ENCODE results near the gene MRPL44.

The MRPL44 gene

DNA sequence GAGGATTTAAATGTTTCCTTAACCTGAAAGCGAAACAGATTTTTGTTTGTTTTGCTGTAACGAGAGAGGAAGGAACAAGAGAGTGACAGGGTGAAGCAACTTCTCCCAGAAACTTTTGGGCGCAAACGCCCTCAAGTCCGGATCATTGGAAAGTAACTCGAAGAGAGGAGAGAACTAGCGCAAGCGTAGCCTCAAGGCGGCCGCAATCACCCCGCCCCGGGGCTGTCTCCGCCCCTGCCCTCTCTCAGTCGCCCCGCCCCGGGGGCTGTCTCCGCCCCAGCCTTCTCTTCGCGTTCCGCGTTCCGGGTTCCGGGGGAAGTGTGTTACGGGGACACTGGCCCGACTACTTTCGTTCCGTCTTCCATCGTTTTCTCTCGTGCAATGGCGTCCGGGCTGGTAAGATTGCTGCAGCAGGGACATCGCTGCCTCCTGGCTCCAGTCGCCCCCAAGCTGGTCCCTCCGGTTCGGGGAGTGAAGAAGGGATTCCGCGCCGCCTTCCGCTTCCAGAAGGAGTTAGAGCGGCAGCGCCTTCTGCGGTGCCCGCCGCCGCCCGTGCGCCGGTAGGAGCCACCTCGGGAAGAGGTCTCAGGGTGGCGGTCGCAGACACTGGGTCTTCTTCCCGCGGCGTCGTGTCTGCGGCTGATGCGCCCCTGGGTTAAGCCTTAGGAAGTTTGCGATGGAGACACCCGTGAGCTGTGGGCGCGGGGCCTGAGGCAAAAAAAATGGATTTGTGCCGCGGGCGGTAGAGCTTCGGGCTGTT lies at the start of gene MRPL44:
Gene MRPL44, plus strand, starts transcription at position 372 of the 760 bp plus-strand sequence. Its CDS starts 10 bp downstream, at position 382.
- peak; percentile 100 for DNase-seq

DNA sequence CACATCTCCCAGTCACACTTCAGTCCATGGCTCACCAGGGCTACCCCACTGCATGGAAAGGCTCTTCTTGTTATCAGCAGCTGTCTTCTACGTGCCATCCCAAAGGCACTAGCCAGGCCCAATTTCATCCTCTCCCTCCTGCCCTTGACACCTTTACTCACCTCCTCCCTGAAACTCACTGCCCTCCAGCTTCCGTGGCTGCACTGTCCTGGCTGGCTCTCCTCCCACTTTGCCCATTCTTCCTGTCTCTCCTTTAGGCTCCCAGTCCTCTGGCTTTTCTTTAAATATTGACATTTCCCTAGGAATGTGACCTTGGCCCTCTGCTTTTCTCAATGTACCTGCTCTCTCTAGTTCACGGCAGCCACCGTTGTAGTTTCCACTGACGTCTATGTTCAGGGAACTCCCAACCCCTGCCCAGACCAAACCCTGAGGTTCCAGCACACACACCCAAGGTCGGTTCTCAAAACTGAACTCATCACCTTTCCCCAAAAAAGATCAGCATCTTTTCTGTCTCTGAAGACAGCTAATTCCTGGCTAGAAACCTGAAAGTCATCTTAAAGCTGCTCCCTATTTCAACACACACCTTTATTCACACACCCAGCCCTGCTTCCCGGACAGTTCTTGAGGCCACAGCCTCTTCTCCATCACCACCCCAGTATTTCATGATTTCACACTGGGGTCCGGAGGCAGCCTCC lies 48.8 kb upstream of the MRPL44 start:
- no peak for DNase-seq

DNA sequence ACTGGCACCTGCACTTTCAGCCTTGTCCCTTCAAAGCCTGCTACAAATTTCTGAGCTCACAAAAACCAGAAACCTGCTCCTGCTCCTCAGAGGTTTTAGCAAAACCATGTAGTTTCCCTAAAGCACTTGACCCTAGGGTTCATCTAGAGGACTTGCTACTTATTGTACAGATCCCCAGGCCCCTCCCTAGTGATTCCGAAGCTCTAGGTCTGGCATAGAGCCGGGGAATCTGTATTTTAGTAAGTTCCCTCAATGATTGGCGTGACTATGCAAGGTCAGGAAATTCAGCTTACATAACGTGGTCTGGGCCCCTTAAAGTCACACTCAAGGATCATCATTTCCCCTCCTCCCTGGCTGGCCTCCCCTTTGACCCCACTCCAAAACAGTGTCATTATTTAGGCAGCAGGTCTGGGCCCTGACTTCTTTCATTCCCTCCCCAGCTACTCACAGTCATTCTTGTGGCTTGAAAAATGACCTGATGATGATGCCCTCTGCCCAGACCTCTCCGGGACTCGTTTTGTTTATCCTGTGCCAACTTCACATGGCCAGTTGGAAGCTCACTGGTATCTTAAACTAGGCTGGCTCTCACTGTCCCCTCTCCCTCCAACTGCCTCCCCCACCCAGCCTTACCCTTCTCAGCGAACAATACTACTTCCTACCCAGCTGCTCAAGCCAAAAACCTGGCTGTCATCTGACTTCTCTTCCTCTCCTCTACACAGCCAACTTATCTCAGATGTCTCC lies 48.1 kb upstream of the MRPL44 start:
- DNase-seq, result peak; percentile 30

GRCh38 chr2:223914324-223914723 lies 42.9 kb upstream of the MRPL44 start:
- no peak for DNase-seq

DNA sequence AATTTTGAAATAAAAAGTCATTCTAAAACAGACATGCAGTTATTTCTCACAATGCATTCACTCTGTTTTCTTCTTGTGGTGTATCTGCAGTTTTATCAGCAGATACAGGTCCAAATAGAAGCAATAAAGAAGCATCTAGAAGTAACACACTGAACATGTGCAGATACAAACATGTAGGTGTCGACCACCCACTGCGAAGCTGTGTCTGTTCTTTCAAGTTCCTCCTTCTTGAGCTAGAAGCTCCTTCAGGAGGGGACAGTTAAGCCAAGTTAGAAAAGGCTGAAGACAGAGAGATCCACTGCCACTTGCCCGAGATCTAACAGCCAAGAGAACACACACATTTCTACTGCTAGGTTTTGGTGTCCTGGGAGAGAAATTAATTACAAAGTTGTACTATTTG lies 42.2 kb upstream of the MRPL44 start:
- no peak for DNase-seq

- DNase-seq, result peak; percentile 36
Observed at GRCh38 chr2:223916181-223916920, 40.9 kb upstream of the MRPL44 start.

GRCh38 chr2:223918671-223919134 lies 38.6 kb upstream of the MRPL44 start:
- no peak for DNase-seq

DNA sequence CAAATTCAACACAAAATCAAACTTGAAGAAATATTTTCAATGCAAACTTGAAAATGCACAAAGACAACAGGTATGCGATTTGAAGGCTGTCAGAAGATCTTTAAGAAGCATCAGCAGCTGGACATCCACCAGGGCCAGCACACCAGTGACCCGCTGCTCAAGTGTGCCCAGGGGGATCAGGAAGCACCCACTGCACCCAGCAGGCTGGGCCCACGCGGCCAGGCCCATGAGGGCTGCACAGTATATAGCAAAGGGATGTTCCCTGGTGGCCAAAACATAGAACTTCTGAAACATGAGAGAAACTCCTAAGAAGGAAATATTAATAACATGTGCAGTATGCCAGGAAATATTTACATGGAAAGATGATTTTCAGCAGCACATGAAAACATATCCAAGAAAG lies 37.2 kb upstream of the MRPL44 start:
- DNase-seq, result no peak

- no peak for DNase-seq
Observed at GRCh38 chr2:223921204-223921603, 36.1 kb upstream of the MRPL44 start.

DNA sequence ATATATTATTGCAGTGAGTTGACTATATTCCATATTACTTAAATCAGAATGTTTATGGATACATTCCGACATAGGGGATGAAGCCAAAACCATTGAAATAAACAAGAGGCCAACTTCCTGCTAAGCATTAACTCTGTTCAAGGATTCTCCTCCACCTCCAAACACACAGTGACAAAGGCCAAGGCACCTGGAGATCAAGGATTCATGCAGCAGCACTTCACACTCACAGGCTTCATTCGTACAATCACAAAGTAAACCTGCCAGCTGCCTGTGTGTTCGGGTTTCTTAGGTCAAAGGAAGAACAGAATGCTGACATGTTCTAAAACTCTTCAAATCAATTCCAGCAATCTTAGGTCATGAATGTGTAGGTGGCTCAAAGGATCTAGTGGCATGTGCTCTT lies 35.0 kb upstream of the MRPL44 start:
- DNase-seq, result no peak

DNA sequence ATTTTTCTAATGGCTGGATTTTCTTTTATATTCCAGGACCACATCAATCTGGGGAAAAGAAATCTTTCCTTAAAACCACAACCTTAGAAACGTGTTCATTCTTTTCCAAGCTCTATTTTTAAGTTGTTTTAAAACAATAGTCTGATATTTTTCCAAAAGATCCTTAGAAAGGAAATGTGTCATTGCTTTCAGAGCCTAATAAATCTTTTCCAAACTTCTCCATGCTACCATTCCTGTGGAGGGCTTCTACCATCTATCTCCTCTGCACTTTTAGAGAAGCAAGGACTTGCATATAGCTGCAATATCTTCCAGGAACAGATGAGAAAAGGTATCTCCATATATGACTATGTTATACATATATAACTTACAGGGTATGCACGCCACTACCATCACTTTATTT lies 33.3 kb upstream of the MRPL44 start:
- no peak for DNase-seq

DNA sequence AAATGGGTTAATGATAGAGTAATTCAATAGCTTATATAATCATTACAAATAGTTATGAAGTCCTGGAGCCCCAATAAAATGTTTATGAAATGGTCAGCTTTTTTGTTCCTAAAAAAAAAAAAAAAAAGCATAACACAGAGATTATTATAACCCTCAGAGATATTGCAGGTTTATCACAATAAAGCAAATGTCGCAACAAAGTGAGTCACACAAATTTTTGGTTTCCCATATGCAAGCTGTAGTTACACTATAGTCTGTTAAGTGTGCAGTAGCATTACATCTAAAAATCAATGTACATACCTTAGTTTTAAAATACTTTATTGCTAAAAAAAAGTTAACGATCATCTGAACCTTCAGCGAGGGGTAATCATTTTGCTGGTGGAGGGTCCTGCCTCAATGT lies 32.2 kb upstream of the MRPL44 start:
- DNase-seq, result no peak

- no peak for DNase-seq
Observed at GRCh38 chr2:223928113-223929006, 28.9 kb upstream of the MRPL44 start.

DNA sequence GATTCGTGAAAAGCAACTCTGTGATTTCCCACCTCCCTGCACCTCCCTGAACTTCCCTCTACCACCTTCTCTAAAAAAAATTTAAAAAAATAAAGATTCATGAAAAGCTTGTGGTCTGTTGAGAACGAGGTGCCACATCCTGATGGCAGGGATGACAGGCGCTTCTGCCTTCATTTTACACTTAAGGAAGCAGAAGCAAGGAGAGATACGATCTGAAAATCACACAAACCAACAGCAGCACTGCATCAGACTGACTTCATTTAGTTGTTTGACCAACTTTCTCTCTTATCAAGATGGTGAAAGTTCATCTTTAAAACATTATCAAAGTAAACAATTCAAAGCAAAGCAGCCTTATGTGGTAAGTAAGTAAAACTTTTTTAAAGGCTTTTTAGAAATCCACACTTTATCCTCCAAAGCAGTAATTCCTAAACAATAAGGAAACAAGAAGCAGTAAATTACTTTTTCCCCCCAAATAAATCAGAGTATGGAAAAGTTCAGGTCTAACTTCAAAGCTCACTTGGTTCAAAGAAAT lies 27.6 kb upstream of the MRPL44 start:
- no peak for DNase-seq

- peak; percentile 79 for DNase-seq
Observed at GRCh38 chr2:223930103-223930976, 26.9 kb upstream of the MRPL44 start.

- no peak for DNase-seq
Observed at GRCh38 chr2:223932816-223933800, 24.2 kb upstream of the MRPL44 start.

- no peak for DNase-seq
Observed at GRCh38 chr2:223934870-223935269, 22.4 kb upstream of the MRPL44 start.

DNA sequence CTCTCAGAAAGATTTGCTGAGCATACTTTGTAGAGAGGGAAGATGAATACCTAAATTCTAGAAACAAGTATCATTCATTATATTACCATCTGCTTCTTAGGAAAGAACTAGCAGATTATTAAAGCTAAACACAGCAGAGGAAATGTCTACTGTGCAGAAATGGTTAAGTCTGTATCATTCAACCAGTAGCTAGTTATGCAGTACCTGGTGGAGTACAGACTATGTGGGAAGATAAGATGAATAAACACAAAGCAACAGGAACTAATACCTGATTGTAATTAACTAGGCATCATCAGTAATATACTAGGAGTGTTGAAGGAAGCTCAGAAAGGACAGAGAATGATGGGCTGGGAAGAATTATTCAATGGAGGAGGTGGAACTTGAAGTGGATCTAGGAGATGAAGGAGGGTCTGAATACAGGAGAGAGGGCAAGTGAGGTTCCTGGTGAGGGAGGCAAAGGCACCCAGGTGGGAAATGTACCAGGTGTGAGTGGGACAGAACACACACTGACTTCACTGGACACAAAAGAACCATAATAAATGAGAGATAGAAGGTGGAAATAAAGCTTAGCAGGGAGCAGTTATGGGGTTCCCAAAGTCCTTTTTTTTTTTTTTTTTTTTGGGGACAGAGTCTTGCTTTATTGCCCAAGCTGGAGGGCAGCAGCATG lies 21.7 kb upstream of the MRPL44 start:
- DNase-seq, result no peak

- DNase-seq, result no peak
Observed at GRCh38 chr2:223936862-223937326, 20.4 kb upstream of the MRPL44 start.
